Measurements from ENCODE around the gene TNFRSF21.
"Not testable (repeated sequence)": the region's sequence is repeated elsewhere in the genome, so short reads cannot be mapped to it uniquely, and the experiment has no call there.

TNFRSF21 gene

DNA sequence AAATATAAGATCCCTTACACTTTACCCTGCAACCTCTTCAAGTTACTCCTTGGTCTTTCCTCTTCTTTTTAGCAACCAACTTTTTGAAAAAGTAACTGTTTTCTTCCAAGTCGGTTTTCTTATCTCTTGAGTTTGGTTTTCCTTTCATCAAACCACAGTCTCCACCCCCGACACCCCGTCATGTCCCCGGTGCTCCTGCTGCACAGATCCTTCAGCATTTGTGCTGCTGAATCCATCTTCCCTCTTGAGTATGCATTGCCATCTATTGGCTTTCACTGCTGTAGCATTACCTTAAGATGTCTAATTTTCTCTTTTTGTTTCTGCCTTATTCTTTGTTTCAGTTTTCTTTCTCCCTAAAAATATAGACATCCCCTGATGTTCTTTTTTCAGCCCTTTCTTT lies 11.9 kb upstream of the TNFRSF21 start:
- FAIRE-seq: no peak

DNA sequence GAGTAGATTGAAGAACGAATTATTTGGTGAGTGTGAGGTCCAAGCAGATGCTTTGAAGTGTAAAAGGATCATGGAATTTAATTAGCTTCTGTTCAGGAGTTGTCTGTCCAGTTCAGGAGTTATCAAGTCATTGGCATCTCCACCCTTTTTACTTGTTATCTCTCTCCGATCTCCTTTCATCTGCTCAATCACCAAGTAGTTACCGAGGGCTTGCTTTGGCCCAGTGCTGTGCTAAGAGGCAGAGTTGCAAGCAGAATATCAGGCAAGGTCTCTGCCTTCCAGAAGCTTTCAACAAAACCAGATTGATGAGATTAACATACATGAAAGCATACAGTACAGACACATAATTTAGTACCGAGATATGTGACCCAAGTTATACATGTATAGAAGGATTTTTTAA lies 10.2 kb upstream of the TNFRSF21 start:
- no peak for FAIRE-seq

DNA sequence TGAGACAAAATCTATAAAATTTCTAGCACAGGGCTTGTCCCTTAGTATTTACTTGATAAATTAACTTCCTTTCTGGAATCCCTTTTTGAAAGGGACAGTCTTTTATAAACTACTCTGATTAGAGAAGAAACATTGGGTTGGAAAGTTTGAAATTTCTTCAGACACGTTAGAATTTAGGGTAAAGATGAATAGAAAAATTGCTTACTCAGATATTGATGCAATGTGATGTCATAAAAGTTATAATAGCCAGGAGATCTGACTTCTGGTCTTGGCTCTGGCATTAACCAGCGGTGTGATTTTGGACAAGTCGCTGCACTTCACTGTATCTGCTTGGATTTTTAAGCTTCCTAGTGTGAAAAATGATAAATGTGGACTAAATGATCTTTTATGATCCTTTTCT lies 9.7 kb upstream of the TNFRSF21 start:
- FAIRE-seq: peak; percentile 80

DNA sequence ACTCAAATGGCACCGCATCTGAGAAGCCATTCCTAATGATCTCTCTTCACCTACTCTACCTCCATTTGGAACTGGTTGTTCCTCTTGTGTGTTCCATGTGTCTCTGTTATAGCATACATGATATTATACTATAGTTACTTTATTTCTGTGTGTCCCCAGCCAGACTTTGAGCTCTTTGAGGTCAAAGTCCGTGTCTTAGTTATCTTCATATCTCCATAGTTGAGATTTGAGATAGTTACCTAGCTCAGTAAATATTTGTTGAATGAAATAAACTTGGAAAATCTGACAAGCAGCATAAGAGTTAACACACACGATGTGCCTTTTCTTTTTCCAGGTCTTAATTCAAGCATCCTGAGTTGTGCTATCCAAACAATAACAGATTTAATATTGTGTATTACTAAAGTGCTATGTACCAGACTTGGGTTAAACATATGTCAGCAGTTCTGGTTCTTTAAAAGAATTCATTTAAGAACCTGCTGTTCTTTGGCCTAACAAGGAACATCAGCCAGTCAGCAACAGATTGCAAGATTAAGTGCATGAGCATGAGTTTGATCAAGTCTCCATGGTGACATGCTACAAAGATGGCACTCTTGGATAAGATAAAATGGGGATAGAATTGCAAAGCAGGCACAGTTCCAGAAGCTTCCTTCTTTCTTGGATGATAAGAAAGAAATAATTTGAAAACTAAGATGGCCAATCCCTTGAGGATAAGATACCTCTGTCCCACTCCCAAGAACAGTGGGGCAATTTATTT lies 8.7 kb upstream of the TNFRSF21 start:
- FAIRE-seq: no peak

DNA sequence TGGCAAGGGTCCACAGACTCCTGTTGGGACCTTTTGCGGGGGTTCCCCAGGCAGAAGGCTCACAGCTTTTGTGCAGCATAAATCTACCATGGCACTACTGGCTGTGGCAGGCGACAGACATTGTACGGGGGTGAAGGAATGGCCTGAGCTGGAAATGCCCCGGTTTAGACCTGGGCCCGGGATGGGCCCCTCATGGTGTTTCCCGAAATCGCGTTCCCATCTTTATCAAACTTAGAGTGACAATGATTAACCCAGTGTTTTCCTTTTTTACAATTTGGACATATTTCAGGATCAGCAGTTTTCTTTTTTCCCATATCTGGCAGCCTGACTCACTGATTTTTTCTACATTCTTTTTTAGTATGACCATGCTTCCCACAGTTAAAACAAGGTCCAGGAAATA lies 5.5 kb upstream of the TNFRSF21 start:
- not testable (repeated sequence) for FAIRE-seq

DNA sequence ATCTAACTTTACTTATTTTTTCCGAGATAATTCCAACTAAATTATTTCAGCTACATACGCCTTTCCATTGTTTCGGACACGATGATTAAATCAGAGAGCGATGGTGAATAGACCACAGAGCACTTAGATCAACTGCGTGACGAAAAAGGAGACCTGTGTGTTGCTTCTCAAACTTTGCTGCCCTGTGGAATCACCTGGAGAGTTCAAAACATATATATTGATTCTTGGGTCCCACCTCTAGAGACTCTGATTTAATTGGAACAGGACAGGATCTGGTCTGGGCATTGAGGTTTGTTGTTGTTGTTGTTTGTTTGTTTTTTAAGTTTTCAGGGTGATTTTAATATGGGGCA lies 401 bp upstream of the TNFRSF21 start:
- no peak for FAIRE-seq

DNA sequence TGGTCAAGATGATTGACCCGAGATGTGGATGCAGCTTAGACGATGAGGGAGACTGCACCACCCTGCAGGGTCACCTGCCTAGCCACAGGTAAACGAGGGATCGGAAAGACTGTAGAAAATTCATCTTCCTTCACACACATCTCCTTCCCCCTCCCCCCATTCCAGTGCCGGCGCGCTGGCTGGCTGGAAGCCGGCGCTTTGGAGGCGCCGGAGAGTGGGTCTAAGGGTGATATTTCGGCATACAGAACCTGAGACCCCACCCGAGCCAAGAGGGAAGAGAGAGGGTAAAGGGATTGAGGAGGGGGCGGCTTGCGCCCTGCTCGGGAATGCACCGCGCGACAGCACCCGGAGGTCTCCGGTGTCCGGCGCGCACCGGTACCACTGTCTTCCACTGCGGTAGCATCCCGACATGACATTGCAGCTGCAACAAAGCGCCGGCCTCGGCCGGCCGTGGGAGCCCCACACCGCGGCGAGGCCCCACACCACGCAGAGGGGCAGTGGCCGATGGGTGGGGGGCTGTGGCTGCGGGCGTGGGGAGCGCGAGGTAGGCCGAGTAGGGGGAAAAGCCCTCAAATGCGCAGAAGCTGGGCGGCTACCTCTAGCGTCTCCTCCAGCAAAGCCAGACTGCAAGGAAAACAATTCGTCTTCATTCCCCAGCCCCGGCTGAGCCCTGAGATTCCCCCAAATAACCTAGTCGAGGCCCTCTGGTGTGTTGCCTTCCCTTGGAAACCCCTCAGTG lies 984 bp downstream of the TNFRSF21 start:
- no peak for FAIRE-seq

DNA sequence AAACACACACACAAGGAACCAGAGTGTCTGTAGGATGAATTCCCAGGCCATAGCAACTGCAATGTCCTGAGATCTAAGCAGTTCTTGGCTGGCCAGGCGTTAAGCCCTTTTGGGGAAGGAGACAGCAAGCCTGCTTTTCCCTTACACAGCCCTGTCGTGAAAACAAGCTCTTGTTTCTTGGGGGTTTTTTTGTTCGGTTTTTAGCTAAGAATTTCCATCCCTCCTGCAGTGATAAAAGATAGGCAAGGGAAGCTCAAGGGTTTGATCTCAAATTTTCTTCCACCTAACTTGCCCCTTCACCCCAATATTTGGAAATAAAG lies 1.5 kb downstream of the TNFRSF21 start:
- no peak for FAIRE-seq

DNA sequence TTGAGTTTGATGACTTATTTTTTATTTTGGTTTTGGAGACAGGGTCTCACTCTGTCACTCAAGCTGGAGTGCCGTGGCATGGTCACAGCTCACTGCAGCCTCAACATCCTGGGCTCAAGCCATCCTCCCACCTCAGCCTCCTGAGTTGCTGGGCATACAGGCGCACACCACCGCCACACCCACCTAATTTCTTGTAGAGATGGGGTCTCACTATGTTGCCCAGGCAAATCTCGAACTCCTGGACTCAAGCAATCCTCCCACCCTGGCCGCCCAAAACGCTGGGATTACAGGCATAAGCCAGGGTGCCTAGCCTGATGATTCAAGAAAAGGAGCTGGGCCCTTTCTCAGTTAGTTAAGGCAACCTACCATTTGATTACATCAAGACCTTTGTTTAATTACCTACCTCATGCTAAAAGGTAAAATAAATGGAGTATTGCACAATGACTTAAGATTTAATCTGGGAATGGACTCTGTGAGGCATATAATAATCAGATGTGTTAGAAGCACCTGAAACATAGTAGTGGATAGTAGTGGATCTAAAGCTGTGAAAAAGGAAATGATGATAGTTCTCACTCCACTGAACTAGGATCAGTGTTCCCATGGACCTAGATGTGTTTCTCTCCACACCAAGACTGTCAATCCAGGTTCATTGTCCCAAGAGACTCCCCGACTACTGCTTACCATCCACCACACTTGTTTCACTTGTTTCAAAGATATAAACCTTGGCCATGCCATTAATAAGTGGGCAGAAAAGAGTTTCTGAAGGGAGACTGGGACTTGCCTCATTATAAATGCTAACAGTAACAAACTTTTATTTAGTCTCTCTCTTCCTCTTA lies 2.1 kb downstream of the TNFRSF21 start:
- FAIRE-seq: no peak

DNA sequence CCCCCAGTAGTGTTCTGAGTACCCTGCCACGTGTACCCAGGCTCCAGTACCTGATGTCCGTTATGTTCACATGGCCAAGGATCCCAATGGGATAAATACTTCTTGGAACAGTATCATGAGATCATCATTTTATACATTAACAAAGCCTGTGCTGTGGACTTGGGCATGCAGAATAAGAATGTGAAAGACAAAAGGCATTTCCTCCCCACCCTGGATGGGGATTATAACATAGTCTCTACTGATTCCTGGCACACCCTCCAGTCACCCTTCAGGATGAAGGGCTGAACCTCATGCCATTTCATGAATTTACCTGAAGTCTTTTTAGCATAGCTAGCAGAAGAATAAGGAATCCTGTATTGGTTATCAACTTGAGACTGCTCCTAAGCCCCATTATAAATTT lies 2.8 kb downstream of the TNFRSF21 start:
- FAIRE-seq: no peak

DNA sequence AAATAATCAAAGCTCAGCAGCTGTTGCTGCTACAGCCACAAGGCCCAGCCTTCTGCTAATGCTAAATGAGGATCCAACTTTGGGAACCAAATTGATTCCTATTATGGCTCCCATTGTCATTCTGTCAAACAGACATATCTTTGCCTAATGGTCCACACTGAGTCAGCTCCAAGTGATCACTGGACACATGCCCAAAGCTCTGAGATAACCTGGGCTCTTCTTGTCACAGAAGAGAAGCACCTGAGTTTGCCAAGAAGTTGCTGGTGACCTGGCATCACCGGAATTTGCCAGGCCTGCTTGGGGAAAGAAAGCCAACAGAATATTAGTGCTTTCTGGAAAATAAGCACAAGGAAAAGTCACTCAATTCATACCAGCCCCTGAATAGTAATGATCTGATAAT lies 5.8 kb downstream of the TNFRSF21 start:
- no peak for FAIRE-seq

DNA sequence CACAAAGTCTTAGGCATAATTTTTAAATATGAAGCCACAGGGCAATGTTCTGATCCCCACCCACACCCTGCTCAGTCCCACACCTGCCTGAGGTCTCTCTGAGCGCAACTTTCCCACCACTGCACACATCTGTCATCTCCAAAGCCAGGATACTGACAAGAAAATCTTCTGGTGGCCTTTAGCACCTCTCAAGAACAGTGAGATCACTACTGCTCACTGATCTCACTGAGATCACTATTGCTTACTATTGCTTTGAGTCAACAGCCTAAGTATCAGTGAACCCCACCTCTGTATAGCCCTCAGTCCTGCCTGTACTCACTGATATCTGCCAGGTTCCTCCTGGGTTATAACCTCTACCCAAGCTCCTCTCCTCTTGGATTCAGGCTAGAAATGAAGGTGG lies 6.4 kb downstream of the TNFRSF21 start:
- no peak for FAIRE-seq

DNA sequence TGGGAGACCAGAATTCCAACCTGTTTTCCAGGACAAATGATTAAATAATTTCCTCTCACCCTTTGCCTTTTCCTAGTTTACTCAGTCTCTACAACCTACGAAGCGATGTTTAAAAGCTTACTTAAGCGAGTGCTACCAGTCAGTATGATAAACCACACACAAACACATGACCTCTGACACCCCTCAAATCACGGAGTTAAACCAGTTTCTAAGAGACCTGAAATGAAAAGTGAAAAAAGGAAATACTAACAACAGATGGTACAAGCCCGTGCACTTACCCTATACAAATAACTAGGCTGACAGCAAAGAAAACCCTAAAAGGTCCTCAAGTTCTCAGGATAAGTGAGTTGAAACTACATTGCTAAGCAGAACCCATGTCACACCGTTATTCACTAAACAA lies 7.7 kb downstream of the TNFRSF21 start:
- peak; percentile 96 for FAIRE-seq

DNA sequence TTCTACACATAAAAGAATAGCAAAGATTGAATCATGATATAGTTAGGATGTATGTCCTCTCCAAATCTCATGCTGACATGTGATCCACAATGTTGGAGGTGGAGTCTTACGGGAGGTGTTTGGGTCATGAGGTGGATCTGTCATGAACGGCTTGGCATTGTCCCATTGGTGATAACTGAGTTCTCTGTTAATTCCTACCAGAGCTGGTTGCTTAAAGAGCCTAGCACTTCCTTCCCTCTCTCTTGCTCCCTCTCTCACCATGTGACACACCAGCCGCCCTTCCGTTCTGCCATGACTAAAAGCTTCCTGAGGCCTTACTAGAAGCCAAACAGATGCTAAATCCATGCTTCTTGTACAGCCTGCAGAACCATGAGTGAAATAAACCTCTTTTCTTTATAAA lies 8.3 kb downstream of the TNFRSF21 start:
- FAIRE-seq: no peak

DNA sequence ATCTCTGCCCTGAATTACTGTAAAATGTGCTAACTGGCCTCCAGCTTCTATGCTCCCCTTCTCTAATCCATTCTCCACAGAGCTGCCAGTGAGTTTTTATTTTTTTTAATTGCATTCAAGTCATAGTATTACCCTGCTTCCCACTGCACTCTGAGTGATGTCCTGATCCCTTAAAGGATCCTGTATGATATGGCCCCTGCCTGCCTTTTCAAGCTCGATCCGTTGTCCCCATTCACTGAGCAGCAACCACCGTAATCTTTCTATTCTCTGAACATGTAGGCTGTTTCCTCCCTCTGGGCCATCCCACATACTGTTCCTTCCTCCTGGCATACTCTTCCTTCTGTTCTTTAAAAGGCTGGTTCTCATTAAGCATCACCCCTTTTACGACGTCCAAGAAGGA lies 9.3 kb downstream of the TNFRSF21 start:
- FAIRE-seq: no peak

DNA sequence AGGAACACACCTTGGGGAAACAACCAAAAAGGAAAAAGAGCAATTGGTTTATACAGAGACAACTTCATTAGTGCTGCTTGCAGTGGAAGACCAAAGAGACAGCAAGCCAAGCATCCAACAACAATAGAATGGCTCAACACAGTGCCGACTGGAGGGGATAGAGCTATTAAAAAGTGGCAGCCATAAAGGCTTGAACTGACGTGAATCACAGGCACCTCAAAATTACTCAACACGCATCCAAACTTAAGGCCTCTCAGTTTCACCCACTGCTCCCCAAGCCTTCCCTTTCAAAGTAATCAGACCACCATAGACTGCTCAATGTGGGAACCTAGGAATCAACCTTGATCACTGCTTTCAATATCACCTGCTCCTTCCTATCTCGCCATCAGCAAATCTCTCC lies 9.7 kb downstream of the TNFRSF21 start:
- FAIRE-seq: no peak

DNA sequence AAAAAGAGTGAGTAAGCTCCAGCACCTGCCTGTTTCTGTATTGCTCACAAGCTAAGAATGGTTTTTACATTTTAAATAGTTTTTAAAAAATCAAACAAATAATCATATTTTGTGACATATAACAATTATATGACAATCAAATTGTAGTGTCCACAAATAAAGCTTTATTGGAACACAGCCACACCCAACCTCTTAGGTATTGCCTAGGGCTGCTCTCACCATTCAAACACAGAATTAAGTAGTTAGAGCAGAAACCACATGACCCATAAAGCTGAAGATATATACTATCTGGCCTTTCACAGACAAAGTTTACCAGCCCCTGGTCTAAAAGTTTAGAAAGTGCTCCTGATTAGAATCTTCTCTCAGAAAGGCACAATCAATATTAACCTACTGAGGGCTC lies 11.2 kb downstream of the TNFRSF21 start:
- peak; percentile 36 for FAIRE-seq

DNA sequence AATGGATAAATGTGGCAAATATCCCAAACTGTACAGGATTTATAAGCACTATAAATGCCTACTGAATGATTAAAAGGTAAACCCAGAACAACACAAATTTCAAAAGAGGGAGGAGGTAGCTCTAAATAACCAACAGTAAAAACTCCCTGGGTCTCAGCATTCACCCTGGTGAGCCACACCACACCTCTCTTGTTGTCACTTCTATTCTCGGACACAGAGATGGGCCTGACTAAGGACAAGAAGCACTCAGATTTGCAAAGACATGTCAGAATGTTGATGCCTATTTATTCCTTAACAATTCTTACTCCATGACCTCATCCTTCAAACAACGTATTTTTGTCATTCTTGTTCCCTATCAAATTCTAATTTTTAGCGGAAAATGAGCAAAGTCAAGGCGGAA lies 14.7 kb downstream of the TNFRSF21 start:
- no peak for FAIRE-seq

DNA sequence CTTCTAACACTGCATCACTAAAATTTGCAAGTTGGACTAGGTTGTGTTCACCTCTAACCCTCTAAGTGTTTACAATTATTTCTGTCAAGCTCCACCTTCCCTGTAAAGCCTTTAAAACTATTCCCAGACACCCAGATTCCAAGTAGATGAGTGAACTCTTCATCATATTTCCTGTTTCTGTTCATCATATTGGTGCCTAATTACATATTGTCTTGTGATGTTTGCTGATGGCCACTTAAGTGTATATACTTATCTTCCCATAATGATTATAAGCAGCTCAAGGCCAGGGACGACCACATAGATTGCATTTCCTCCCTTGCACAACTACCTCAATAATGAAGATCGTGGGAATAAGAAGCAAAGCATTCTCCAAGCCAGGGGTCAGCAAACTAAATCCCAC lies 16.8 kb downstream of the TNFRSF21 start:
- FAIRE-seq: no peak

DNA sequence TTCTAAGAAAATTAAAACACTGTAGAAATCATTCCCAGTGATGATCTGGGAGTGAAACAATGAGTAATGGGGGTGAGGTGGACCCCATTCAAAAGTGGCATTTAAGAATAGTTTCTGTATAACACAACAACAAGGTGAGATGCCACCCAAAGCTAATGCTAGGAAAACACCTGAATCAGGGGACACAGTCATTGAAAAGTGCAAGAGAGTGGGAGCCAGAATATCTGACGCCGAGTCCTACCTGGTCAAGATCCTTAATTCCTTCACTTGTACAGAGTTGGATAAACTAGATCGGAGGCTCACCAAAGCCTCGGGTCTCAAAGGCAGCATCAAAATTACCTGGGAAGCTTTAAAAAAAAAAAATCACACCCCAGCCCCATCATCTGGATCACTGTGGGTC lies 17.7 kb downstream of the TNFRSF21 start:
- FAIRE-seq: no peak

DNA sequence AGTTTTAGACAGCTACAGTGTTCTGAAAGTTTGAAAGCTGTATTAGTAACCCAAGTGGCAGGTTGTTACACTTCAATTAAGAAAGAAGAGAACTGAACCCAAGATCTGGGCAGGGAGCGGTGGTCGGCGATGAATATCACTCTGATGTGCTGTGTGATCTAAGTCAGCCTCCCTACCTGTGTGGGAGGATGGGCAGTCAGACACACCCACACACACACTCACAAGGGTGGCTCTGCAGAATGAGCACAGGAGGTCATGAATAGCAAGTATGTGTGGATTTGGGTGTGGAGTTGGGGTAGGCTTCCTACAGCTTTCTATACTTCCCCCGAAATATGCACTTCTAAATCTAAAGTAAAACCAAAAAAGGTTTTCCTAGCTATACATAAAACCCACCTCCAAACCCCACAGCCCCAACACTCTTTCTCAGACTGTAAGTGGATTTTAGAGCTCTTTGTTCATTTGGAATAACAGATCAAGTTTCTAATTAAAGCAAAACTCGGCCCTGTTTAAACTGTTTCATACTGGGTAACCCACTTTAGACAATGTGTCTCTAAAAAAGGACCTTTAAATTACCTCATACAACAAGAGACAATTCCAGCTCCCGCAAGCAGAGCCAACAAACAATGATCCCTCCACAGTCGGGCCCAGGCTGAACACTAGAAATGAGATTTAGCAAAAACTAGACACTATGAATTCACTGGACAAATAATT lies 19.4 kb downstream of the TNFRSF21 start:
- FAIRE-seq: no peak

DNA sequence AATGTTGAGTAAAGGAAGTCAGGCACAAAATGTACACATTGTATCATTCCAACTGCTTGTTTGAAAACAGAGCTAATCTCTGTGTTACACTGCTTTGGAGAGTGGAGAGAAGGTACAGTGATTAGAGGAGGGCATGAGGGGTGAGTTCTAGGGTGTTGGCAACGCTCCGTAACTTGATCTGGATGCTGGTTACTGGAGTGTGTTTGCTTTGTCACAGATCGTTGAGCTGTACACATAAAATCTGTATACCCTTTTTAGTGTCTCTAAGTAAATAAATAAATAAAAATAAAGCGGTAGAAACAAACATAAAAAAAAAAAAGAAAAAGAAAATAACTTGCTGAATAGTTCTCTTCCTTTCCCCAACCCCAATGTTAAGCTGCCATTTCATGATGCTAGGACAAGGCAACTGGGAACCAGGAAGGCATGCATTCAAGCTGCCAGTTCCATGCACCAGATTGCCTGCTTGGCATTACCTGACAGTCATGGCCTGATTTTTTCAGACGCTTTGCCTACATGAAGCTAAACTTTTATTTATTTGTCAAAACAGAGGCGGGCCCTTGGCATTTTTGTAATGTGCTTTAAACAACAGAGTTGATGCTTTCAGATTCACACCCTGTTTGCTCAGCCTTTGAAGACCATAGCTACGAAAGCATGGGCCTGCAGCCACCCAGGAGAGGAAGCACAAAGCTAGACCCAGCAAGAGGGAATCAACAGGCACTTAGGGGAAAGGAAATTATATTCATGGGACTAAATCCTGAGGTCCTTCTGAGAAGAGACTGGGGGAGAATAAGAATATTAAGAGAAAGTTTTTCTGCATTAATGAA lies 21.2 kb downstream of the TNFRSF21 start:
- FAIRE-seq: peak; percentile 38

DNA sequence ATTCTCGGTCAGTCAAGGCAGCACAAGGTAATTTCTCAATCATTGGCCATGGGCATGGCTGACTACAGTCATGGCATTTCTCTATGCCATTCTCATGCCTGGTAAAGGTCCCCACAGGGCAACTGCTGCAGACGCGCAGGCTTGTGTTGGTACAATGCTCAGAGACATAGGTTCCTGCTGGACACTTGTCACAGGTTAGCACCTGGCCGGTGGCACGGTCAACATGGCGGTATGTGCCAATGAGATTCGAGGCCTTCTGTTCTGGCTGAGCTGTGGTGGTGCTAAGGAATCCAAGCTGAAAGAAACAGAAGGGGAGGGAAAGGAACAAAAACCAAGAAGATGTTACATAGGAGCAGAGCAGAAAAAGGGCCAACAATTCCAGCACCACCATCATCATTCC lies 23.4 kb downstream of the TNFRSF21 start:
- FAIRE-seq: no peak
